Neuronal stem cell (in vitro differentiated cells): ENCODE data around the gene CDH23.

Source experiments
- DNase-seq: peaks from one replicate; pipeline ENCODE4 v3.0.0-alpha.2; 2013; ENCODE audit warnings: low spot score
- H2AFZ ChIP-seq: one replicate; pipeline ENCODE4 v1.6.1; 2013; ENCODE audit warnings: mild to moderate bottlenecking, low read length, inconsistent platforms
- H2AK5ac ChIP-seq: 2 replicates; pipeline ENCODE4 v1.6.1; 2013; ENCODE audit warnings: low read depth, mild to moderate bottlenecking, inconsistent platforms, low read length, moderate library complexity, mixed read lengths
- H2BK120ac ChIP-seq: 2 replicates; pipeline ENCODE4 v1.6.1; 2013; ENCODE audit warnings: low read depth, mild to moderate bottlenecking, inconsistent platforms, low read length, moderate library complexity, mixed read lengths
- H2BK12ac ChIP-seq: one replicate; pipeline ENCODE4 v1.6.1; 2013; ENCODE audit warnings: low read length, inconsistent platforms
- H2BK15ac ChIP-seq: 2 replicates; pipeline ENCODE4 v1.6.1; 2013; ENCODE audit warnings: mild to moderate bottlenecking, low read length, inconsistent platforms, mixed read lengths
- H2BK5ac ChIP-seq: one replicate; pipeline ENCODE4 v1.6.1; 2013; ENCODE audit warnings: inconsistent platforms, mild to moderate bottlenecking, low read length, moderate library complexity
- H3K14ac ChIP-seq: one replicate; pipeline ENCODE4 v1.6.1; 2013; ENCODE audit warnings: low read length, inconsistent platforms
- H3K18ac ChIP-seq: 2 replicates; pipeline ENCODE4 v1.6.1; 2013; ENCODE audit warnings: low read length, inconsistent platforms
- H3K23ac ChIP-seq: 2 replicates; pipeline ENCODE4 v1.6.1; 2013; ENCODE audit warnings: low read depth, mild to moderate bottlenecking, mixed read lengths, low read length, inconsistent platforms; ENCODE audit not compliant: poor library complexity
- H3K27ac ChIP-seq: replicated peaks from 3 replicates; pipeline ENCODE4 v1.5.1; 2013; ENCODE audit warnings: low read length, inconsistent platforms
- H3K27me3 ChIP-seq, 3 experiments: 2 replicates each; pipeline ENCODE4 v1.6.1; 2013; ENCODE audit warnings: low read length in 3 of 3, mild to moderate bottlenecking in 2 of 3, inconsistent platforms in 1 of 3, low read depth in 1 of 3, mixed read lengths in 1 of 3, moderate library complexity in 1 of 3; ENCODE audit not compliant: control insufficient read depth in 3 of 3, insufficient read depth in 3 of 3
- H3K36me3 ChIP-seq, 2 donors: replicated peaks in 1 of 2; 2 replicates each; pipeline ENCODE4 v1.6.1; 2013; ENCODE audit warnings: low read length in 2 of 2; ENCODE audit not compliant: control insufficient read depth in 2 of 2, insufficient read depth in 2 of 2
- H3K4ac ChIP-seq: 2 replicates; pipeline ENCODE4 v1.6.1; 2013; ENCODE audit warnings: inconsistent platforms, mild to moderate bottlenecking, low read length, moderate library complexity
- H3K4me1 ChIP-seq, 2 donors: 1 replicate in 1 of 2; 2 replicates in 1 of 2; pipeline ENCODE4 v1.6.1; 2013; ENCODE audit warnings: low read length in 2 of 2, low read depth in 1 of 2; ENCODE audit not compliant: control insufficient read depth in 2 of 2, insufficient read depth in 1 of 2
- H3K4me2 ChIP-seq: one replicate; pipeline ENCODE4 v1.6.1; 2013; ENCODE audit warnings: mild to moderate bottlenecking, low read length, inconsistent platforms; ENCODE audit not compliant: insufficient read depth, poor library complexity, severe bottlenecking
- H3K4me3 ChIP-seq, 2 donors: 2 replicates each; pipeline ENCODE4 v1.5.1; 2013; ENCODE audit warnings: low read length in 2 of 2, mild to moderate bottlenecking in 2 of 2, inconsistent platforms in 1 of 2, moderate library complexity in 1 of 2
- H3K79me1 ChIP-seq: one replicate; pipeline ENCODE4 v1.6.1; 2013; ENCODE audit warnings: low read depth, mild to moderate bottlenecking, inconsistent platforms, low read length, moderate library complexity
- H3K9ac ChIP-seq: one replicate; pipeline ENCODE4 v1.6.1; 2013; ENCODE audit warnings: mild to moderate bottlenecking, low read depth, low read length, inconsistent platforms; ENCODE audit not compliant: poor library complexity
- H3K9me3 ChIP-seq, 2 donors: replicated peaks in 1 of 2; 2 replicates each; pipeline versions ENCODE3 to v1.6.1; 2013; ENCODE audit warnings: low read length in 2 of 2, mild to moderate bottlenecking in 2 of 2, inconsistent platforms in 1 of 2, low read depth in 1 of 2, mixed read lengths in 1 of 2, moderate library complexity in 1 of 2; ENCODE audit not compliant: control insufficient read depth in 2 of 2, insufficient read depth in 1 of 2
- H4K8ac ChIP-seq: one replicate; pipeline ENCODE4 v1.6.1; 2013; ENCODE audit warnings: low read depth, mild to moderate bottlenecking, inconsistent platforms, low read length, moderate library complexity
- H4K91ac ChIP-seq: one replicate; pipeline ENCODE4 v1.6.1; 2013; ENCODE audit warnings: low read length, low read depth, mild to moderate bottlenecking, inconsistent platforms; ENCODE audit not compliant: poor library complexity
- WGBS, 2 donors: extraction: QIAGEN DNeasy Blood & Tissue Kit; methylation state at CpG; one replicate each; pipeline ENCODE4 v1.1.7; 2013; ENCODE audit warnings: missing lambda C conversion rate in 2 of 2, mixed read lengths in 1 of 2; ENCODE audit not compliant: insufficient read length in 2 of 2, insufficient replicate concordance in 1 of 2; ENCODE audit errors: extremely low coverage in 2 of 2; 5-methylcytosine and 5-hydroxymethylcytosine counted together

The CDH23 gene

GRCh38 chr10:71589617-71590551 lies 193.2 kb downstream of the CDH23 start:
- Histone ChIP-seq H3K23ac (no peak overlapping the region), H2AK5ac (no peak overlapping the region), H2BK15ac (no peak overlapping the region), H2AFZ (no peak overlapping the region), H2BK12ac (no peak overlapping the region), H3K9me3 (no peaks in the 10 kb centered on the region), H4K91ac (no peak overlapping the region), H3K79me1 (no peaks in the 10 kb centered on the region), H3K27ac (no peak overlapping the region), H3K18ac (no peak overlapping the region), H3K4me3 (no peak overlapping the region), H3K27me3 (peaks cover 0 to 4% (median 0%) of the 10 kb centered on the region in 3 experiments), H2BK120ac (no peak overlapping the region), H3K9ac (no peak overlapping the region), H3K36me3 (no peaks in the 10 kb centered on the region), H3K4ac (no peak overlapping the region), H2BK5ac (no peak overlapping the region), H3K4me2 (no peak overlapping the region), H3K14ac (no peak overlapping the region), H4K8ac (no peak overlapping the region), H3K4me1 (peaks cover 0 to 4% of the 10 kb centered on the region in 2 donors)
- DNase-seq = no peak
- WGBS, 2 donors = no CpG with 5 or more reads among the region's 14 CpGs

- H3K4me3 ChIP-seq = no peak overlapping the region
- no peak overlapping the region for H3K27ac ChIP-seq
- H2AFZ ChIP-seq = no peak overlapping the region
- H3K23ac ChIP-seq = no peak overlapping the region
- H3K14ac ChIP-seq = no peak overlapping the region
- H2AK5ac ChIP-seq = no peak overlapping the region
- no peaks in the 10 kb centered on the region for H3K9me3 ChIP-seq
- H3K4me1 ChIP-seq = peaks cover 0 to under 1% of the 10 kb centered on the region in 2 donors
- DNase-seq = no peak
- H3K79me1 ChIP-seq = no peaks in the 10 kb centered on the region
- H2BK15ac ChIP-seq = no peak overlapping the region
- no peak overlapping the region for H3K4me2 ChIP-seq
- no peak overlapping the region for H4K91ac ChIP-seq
- H2BK12ac ChIP-seq = no peak overlapping the region
- no CpG with 5 or more reads among the region's 10 CpGs for WGBS, 2 donors
- H2BK120ac ChIP-seq = no peak overlapping the region
- H3K9ac ChIP-seq = no peak overlapping the region
- peaks cover 0 to 4% (median 0%) of the 10 kb centered on the region in 3 experiments for H3K27me3 ChIP-seq
- no peak overlapping the region for H4K8ac ChIP-seq
- no peaks in the 10 kb centered on the region for H3K36me3 ChIP-seq
- no peak overlapping the region for H3K18ac ChIP-seq
- H3K4ac ChIP-seq = no peak overlapping the region
- no peak overlapping the region for H2BK5ac ChIP-seq
Observed at GRCh38 chr10:71590781-71591350, 194.1 kb downstream of the CDH23 start.

GRCh38 chr10:71594934-71595571 lies 198.3 kb downstream of the CDH23 start:
- no peak overlapping the region for H4K91ac ChIP-seq
- no peak overlapping the region for H3K4ac ChIP-seq
- no peaks in the 10 kb centered on the region for H3K9me3 ChIP-seq
- no peak overlapping the region for H3K23ac ChIP-seq
- no peak overlapping the region for H3K9ac ChIP-seq
- H3K4me1 ChIP-seq = peaks cover 0 to 2% of the 10 kb centered on the region in 2 donors
- no peak overlapping the region for H2BK12ac ChIP-seq
- H2AK5ac ChIP-seq = no peak overlapping the region
- H2BK120ac ChIP-seq = no peak overlapping the region
- no peak overlapping the region for H2BK5ac ChIP-seq
- H3K79me1 ChIP-seq = no peaks in the 10 kb centered on the region
- H3K36me3 ChIP-seq = no peaks in the 10 kb centered on the region
- peaks cover 0 to 4% (median 0%) of the 10 kb centered on the region in 3 experiments for H3K27me3 ChIP-seq
- no peak overlapping the region for H3K4me2 ChIP-seq
- H3K4me3 ChIP-seq = no peak overlapping the region
- H3K27ac ChIP-seq = no peak overlapping the region
- no CpG with 5 or more reads among the region's 8 CpGs for WGBS, 2 donors
- no peak for DNase-seq
- no peak overlapping the region for H2AFZ ChIP-seq
- no peak overlapping the region for H4K8ac ChIP-seq
- H3K18ac ChIP-seq = no peak overlapping the region
- H3K14ac ChIP-seq = no peak overlapping the region
- no peak overlapping the region for H2BK15ac ChIP-seq

- no peak overlapping the region for H2AFZ ChIP-seq
- no peak overlapping the region for H3K14ac ChIP-seq
- no peak overlapping the region for H2AK5ac ChIP-seq
- H4K8ac ChIP-seq = no peak overlapping the region
- no peak overlapping the region for H3K18ac ChIP-seq
- no peak overlapping the region for H4K91ac ChIP-seq
- no peak overlapping the region for H3K4ac ChIP-seq
- no peaks in the 10 kb centered on the region for H3K36me3 ChIP-seq
- no peak for DNase-seq
- no peak overlapping the region for H2BK120ac ChIP-seq
- H3K27me3 ChIP-seq = peaks cover 0 to 4% (median 0%) of the 10 kb centered on the region in 3 experiments
- no peaks in the 10 kb centered on the region for H3K79me1 ChIP-seq
- H2BK12ac ChIP-seq = no peak overlapping the region
- H3K9me3 ChIP-seq = no peaks in the 10 kb centered on the region
- WGBS, 2 donors = no CpG with 5 or more reads among the region's 7 CpGs
- no peak overlapping the region for H3K4me2 ChIP-seq
- H2BK5ac ChIP-seq = no peak overlapping the region
- no peak overlapping the region for H3K27ac ChIP-seq
- H3K9ac ChIP-seq = no peak overlapping the region
- H2BK15ac ChIP-seq = peak overlapping the region; percentile 12
- peaks cover 0 to 2% of the 10 kb centered on the region in 2 donors for H3K4me1 ChIP-seq
- H3K4me3 ChIP-seq = no peak overlapping the region
- H3K23ac ChIP-seq = no peak overlapping the region
Observed at GRCh38 chr10:71595649-71596048, 198.9 kb downstream of the CDH23 start.
